Skin of body (tissue), 2 donors: Measurements from ENCODE around the gene SLC39A3. TPM values are rescaled to one million over a fixed set of nuclear protein-coding genes. Genes with fewer than 3 reads are reported as not detected.
"Not testable (repeated sequence)": the region's sequence is repeated elsewhere in the genome, so short reads cannot be mapped to it uniquely, and the experiment has no call there.

Experiments used
- DNase-seq: peaks from one replicate; lab custom pipeline; 2025; lab: John Stamatoyannopoulos, UW
- total RNA-seq: library from RNA; depleted of rRNA; stranded (reverse); fragments of >200 nt; gene quantifications from one replicate; pipeline ENCODE4 v1.2.3, GENCODE V29; 2014

The SLC39A3 gene
- total RNA-seq, 1 donor from 2014 or later, result 8.7 TPM

- DNase-seq, result no peak
These were observed 16.5 kb downstream of the SLC39A3 start for GRCh38 chr19:2723345-2723715.

- no peak for DNase-seq
These were observed 17.1 kb downstream of the SLC39A3 start for GRCh38 chr19:2722541-2723344.

- DNase-seq, result no peak
These were observed 18.0 kb downstream of the SLC39A3 start for GRCh38 chr19:2721570-2722540.

- DNase-seq, result no peak
These were observed 18.8 kb downstream of the SLC39A3 start, which contains the start of gene DIRAS1 for GRCh38 chr19:2720777-2721569. DIRAS1 (minus strand) TSS chr19:2721372; CDS start chr19:2717806, 3,566 bp downstream.

DNA sequence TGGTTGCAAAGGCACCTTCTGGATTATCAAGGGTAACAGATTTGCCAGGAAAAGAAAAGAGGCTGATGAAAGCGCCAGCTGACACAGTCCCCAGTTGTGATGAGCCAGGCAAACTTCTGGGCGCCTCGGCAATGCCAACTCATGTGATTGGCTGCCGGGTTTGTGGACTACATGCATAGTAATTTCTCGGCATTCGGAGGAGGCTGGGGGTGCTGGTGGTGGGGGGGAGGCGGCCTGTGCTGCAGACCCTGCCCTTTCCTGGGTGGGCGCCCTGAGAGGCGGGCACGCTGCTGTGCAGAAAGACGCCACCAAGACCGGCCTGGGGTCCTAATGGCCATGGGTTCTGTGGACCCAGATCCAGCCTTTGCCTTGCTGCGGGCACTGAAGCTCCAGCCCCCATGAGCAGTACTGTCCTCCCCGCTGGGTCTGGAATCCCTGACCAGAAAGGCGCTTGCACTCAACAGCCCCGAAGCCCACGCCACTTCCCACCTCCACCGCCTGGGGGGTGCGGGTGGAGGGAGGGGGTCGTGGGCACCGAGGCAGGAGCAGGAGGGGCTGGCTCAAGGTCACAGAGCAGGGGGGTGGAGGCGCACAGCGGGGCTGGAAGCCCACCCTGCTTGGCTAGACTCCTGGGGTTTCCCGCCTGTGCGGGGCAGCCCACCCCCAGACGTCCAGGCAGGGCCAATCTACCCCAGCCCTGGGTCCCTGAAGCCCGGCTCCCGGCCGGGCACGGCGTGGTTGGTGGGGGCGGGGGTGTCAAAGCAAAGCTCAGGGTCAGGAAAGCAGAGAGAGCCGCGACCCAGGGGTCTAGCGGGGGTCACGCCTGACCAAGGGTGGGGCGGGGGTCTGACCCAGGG is 19.7 kb downstream of the SLC39A3 start:
- DNase-seq, result no peak

GRCh38 chr19:2719232-2719735 is 20.5 kb downstream of the SLC39A3 start:
- DNase-seq, result no peak

- no peak for DNase-seq
These were observed 21.9 kb downstream of the SLC39A3 start for GRCh38 chr19:2717638-2718541.

DNA sequence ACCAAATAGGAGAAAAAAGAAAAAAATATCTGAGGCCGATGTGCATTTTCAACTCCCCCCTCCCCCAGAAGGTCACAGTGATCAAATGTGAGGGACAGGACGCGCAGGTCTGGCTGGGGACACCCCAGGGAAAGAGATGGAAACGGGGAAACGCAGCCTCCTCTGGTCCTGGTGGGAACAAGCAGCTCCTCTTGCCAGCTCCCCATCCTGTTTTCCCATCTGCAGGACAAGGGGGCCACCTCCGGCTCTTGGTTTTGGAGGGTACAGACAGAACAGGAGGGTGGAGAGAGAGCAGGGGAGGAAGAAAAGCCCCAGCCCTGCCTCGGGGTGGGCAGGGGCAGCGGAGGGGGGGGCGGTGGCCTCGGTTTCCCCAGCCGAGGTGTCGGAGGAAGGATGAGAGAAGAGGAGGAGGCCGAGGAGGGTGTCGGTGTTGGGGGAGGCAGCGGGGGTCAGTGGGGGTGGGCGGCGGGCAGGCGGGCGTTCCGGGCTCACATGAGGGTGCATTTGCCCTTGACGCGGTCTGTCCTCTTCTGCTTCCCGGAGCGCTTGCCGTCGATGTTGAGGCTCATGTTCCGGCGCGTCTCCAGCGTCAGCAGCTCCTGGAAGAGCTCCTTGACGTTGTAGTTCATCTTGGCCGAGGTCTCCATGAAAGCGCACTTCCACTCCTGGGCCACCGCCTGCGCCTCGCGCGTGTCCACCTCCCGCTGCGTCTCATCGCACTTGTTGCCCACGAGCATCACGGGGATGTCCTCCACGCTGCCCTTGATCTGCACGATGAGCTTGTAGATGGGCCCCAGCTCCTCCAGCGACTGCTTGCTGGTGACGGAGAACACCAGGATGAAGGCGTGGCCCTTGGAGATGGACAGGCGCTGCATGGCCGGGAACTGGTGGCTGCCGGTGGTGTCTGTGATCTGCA is 22.8 kb downstream of the SLC39A3 start:
- no peak for DNase-seq

GRCh38 chr19:2716275-2716650 is 23.6 kb downstream of the SLC39A3 start:
- DNase-seq, result no peak

DNA sequence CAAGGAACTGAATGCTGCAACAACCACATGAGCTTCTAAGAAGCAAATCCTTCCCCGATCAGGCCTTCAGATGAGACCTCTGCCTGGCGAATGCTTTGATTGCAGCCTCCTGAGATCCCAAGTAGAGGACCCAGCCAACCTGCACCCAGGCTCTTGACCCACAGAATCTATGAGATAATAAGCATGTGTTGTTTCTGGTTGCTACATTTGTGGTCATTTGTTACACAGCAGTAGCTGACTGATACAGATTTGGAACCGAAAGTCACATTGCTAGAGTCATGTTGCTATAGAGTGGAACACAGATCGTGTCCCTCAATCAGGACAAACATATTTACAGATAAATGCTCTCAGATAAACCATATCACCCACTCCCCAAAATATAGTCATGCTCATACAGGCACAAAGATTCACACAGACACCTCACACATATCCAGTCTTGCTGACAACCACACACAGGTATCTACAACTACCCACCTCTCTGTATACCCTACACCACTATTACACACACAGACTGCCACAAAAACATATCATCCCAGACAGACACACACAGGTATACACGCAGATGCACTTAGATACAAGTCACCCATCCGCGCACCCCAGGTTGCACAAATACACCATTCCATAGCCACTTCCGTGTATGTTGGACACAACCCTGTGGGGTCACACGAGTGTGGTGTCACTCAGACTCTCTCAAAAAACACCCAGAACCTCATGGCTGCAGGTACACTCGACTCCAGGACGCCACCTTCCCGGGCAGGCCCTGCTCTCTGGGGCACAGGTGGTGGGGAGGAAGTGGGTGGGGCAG is 24.1 kb downstream of the SLC39A3 start:
- no peak for DNase-seq

- DNase-seq, result no peak
These were observed 25.1 kb downstream of the SLC39A3 start for GRCh38 chr19:2714531-2715269.

- DNase-seq, result not testable (repeated sequence)
These were observed 25.7 kb downstream of the SLC39A3 start for GRCh38 chr19:2714102-2714501.

DNA sequence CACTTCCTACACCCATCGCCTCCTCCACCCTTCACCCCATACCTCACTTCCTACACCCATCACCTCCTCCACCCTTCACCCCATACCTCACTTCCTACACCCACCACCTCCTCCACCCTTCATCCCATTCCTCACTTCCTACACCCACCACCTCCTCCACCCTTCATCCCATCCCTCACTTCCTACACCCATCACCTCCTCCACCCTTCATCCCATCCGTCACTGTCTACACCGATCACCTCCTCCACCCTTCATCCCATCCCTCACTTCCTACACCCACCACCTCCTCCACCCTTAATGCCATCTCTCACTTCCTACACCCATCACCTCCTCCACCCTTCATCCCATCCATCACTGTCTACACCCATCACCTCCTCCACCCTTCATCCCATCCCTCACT is 26.6 kb downstream of the SLC39A3 start:
- DNase-seq, result not testable (repeated sequence)

DNA sequence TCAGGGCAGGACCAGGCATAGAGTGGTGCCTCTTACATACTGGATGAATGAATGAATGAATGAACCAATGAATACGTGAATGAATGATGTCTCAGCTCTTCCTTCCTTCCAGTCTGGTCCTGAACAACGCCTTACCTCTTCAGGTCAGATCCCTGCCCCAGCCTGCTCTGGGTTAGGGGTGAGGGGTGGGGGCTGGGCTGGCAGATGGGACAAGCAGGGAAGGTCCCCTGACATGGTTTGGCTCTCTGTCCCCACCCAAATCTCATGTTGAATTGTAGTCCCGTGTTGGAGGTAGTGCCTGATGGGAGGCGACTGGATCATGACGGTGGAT is 28.0 kb downstream of the SLC39A3 start:
- DNase-seq, result no peak

DNA sequence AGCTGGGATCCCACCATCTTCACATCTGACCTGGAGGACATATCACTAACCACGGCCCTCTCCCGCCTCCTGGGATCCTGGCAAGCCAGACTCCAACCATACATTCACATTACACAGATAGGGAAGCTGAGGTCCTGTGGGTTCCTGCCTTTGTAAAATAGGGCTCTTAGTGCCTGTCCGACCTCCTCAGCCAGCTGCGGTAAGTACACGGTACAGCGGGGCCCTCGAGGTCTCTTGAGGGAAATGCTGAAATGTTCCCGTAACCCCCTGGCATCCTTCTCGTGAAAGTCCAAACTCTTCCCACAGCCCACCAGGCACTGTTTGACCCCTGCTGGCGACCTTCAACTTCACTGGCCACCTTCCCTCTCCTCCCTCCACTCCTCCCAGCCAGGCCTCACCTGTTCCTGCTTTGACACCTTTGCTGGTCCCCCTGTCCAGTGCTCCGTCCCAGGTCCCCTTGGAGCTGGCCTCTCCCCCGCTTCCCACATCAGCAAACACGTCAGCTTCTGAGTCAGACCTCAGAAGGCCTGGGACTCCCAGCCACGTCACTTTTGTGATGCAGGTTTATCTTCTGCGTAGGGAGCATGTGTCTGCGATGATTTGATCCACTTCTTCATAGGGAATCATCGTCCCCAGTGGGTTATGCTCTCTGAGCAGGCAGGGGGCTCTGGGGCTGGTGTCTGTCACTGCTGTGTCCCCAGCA is 28.5 kb downstream of the SLC39A3 start:
- DNase-seq, result no peak

GRCh38 chr19:2706251-2706650 is 33.6 kb downstream of the SLC39A3 start:
- DNase-seq, result no peak
